GM19238 (cell line): ENCODE results near the gene ZNF112.
A peak's percentile ranks its signal among the peaks of the same experiment; 100 is the strongest.
"Not testable (repeated sequence)": the region's sequence is repeated elsewhere in the genome, so short reads cannot be mapped to it uniquely, and the experiment has no call there.

ENCODE experiments used
- DNase-seq: peaks from one replicate; pipeline ENCODE4 v3.0.0; 2011; ENCODE audit warnings: low spot score; ENCODE audit not compliant: insufficient read length

ZNF112 gene

GRCh38 chr19:44356383-44357111, at the start of gene ZNF112:
Gene ZNF112, minus strand, starts transcription at chr19:44356680. Its CDS starts 16,141 bp downstream, at chr19:44340539.
- DNase-seq = no peak

- DNase-seq = peak; percentile 74
Measured at GRCh38 chr19:44401139-44402115, 44.9 kb upstream of the ZNF112 start, which contains the start of gene ZNF285. Gene ZNF285, minus strand, starts transcription at chr19:44401608. Its CDS starts 4,395 bp downstream, at chr19:44397213.

- not testable (repeated sequence) for DNase-seq
Measured at GRCh38 chr19:44389268-44389667, 32.8 kb upstream of the ZNF112 start.

- DNase-seq = no peak
Measured at GRCh38 chr19:44374789-44375188, 18.3 kb upstream of the ZNF112 start.

- DNase-seq = no peak
Measured at GRCh38 chr19:44371815-44372480, 15.5 kb upstream of the ZNF112 start.

- no peak for DNase-seq
Measured at GRCh38 chr19:44367024-44367423, 10.5 kb upstream of the ZNF112 start.

GRCh38 chr19:44346556-44346955, 9.9 kb downstream of the ZNF112 start:
- no peak for DNase-seq

- no peak for DNase-seq
Measured at GRCh38 chr19:44345959-44346358, 10.5 kb downstream of the ZNF112 start.

GRCh38 chr19:44344255-44344654, 12.2 kb downstream of the ZNF112 start:
- peak; percentile 4 for DNase-seq

GRCh38 chr19:44341794-44342193, 14.7 kb downstream of the ZNF112 start:
- DNase-seq = no peak

GRCh38 chr19:44334639-44335038, 21.8 kb downstream of the ZNF112 start:
- DNase-seq = not testable (repeated sequence)

GRCh38 chr19:44332145-44332544, 24.3 kb downstream of the ZNF112 start:
- no peak for DNase-seq

- no peak for DNase-seq
Measured at GRCh38 chr19:44315883-44316282, 40.6 kb downstream of the ZNF112 start.

- DNase-seq = no peak
Measured at GRCh38 chr19:44313231-44313630, 43.2 kb downstream of the ZNF112 start.

- no peak for DNase-seq
Measured at GRCh38 chr19:44308011-44308410, 48.5 kb downstream of the ZNF112 start.

GRCh38 chr19:44306283-44306682, 50.2 kb downstream of the ZNF112 start:
- no peak for DNase-seq

GRCh38 chr19:44305457-44305856, 51.0 kb downstream of the ZNF112 start:
- no peak for DNase-seq

- peak; percentile 78 for DNase-seq
Measured at GRCh38 chr19:44304659-44305193, 51.8 kb downstream of the ZNF112 start, which contains the start of gene ZNF235. Gene ZNF235, minus strand, starts transcription at chr19:44305025. Its CDS starts 1,621 bp downstream, at chr19:44303404.

- DNase-seq = no peak
Measured at GRCh38 chr19:44303976-44304568, 52.4 kb downstream of the ZNF112 start.

GRCh38 chr19:44303320-44303719, 53.2 kb downstream of the ZNF112 start:
- DNase-seq = no peak

GRCh38 chr19:44284968-44285367, 71.5 kb downstream of the ZNF112 start:
- no peak for DNase-seq
